Endothelial cell of umbilical vein (primary cell): ENCODE results near the gene SCAPER. TPM values are rescaled to one million over a fixed set of nuclear protein-coding genes. Genes with fewer than 3 reads are reported as not detected.

Experiments used
- BruUV-seq: library from RNA; stranded (reverse); fragments of 400-500 nt; replicated peaks from 2 replicates; lab custom pipeline; 2021; lab: Mats Ljungman, UMichigan
- CTCF ChIA-PET: fragments of 300-600, 350-600 bp; sonication (Branson Sonifier 250); formaldehyde crosslinking; loops from one replicate; lab custom pipeline; 2021; ENCODE audit warnings: antibody characterized with exemption, inconsistent platforms; lab: Charles Lee
- POLR2A ChIA-PET: fragments of 300-600, 350-600 bp; sonication (Branson Sonifier 250); formaldehyde crosslinking; loops from one replicate; lab custom pipeline; 2021; ENCODE audit warnings: antibody characterized with exemption, inconsistent platforms; lab: Charles Lee
- DNase-seq: peaks from one replicate; pipeline ENCODE4 v3.0.0-alpha.2; 2011; ENCODE audit warnings: low read depth, low spot score
- FAIRE-seq: peaks from 2 replicates; lab custom pipeline; 2011; peaks lifted over from hg19 to GRCh38; lab: Jason Lieb, UNC
- H2AFZ ChIP-seq: 2 replicates; pipeline ENCODE4 v1.6.0; 2012; ENCODE audit warnings: low read depth, low read length, control low read depth, inconsistent platforms
- H3K27ac ChIP-seq: 2 replicates; pipeline ENCODE4 v1.5.1; 2011; ENCODE audit warnings: low read depth, mild to moderate bottlenecking, control low read depth, low read length, moderate library complexity; ENCODE audit not compliant: insufficient read depth
- H3K27me3 ChIP-seq, 2 experiments: 2 replicates each; pipeline versions ENCODE4 v1.6.0 to v1.6.1; 2011; ENCODE audit warnings: low read length in 2 of 2, mixed read lengths in 1 of 2; ENCODE audit not compliant: control insufficient read depth in 2 of 2, insufficient read depth in 2 of 2
- H3K36me3 ChIP-seq, 2 experiments: 2 replicates in 1 of 2; 3 replicates in 1 of 2; pipeline ENCODE4 v1.5.1; 2011; ENCODE audit warnings: low read length in 2 of 2, mild to moderate bottlenecking in 1 of 2, moderate library complexity in 1 of 2; ENCODE audit not compliant: control insufficient read depth in 2 of 2, insufficient read depth in 2 of 2; ENCODE audit errors: extremely low read depth in 1 of 2
- H3K4me1 ChIP-seq: 3 replicates; pipeline ENCODE4 v1.5.1; 2011; ENCODE audit warnings: mild to moderate bottlenecking, low read length; ENCODE audit not compliant: control insufficient read depth, insufficient read depth; ENCODE audit errors: extremely low read depth
- H3K4me2 ChIP-seq: 2 replicates; pipeline ENCODE4 v1.6.1; 2011; ENCODE audit warnings: low read length, control low read depth, mixed read lengths; ENCODE audit not compliant: insufficient read depth
- H3K4me3 ChIP-seq, 3 experiments: fragments of 200-600 bp in 1 of 3; sonication (generic), shearing (Covaris generic) in 1 of 3; replicated peaks in 1 of 3; 2 replicates each; pipeline ENCODE4 v1.5.1; 2011 to 2016; ENCODE audit warnings: control low read depth in 3 of 3, low read length in 3 of 3, mild to moderate bottlenecking in 2 of 3, inconsistent platforms in 1 of 3, low read depth in 1 of 3, moderate library complexity in 1 of 3; ENCODE audit not compliant: insufficient read depth in 1 of 3
- H3K79me2 ChIP-seq: 2 replicates; pipeline ENCODE4 v1.6.0; 2012; ENCODE audit warnings: low read length, inconsistent platforms; ENCODE audit not compliant: control insufficient read depth, insufficient read depth
- H3K9ac ChIP-seq: replicated peaks from 2 replicates; pipeline ENCODE3; 2011; ENCODE audit warnings: low read length, control low read depth; ENCODE audit not compliant: insufficient read depth; ENCODE audit errors: extremely low read depth
- H3K9me1 ChIP-seq: replicated peaks from 3 replicates; pipeline ENCODE4 v1.6.0; 2011; ENCODE audit warnings: mild to moderate bottlenecking, low read length; ENCODE audit not compliant: control insufficient read depth, insufficient read depth; ENCODE audit errors: extremely low read depth
- H3K9me3 ChIP-seq: replicated peaks from 2 replicates; pipeline ENCODE4 v1.5.1; 2012; ENCODE audit warnings: low read length, inconsistent platforms; ENCODE audit not compliant: control insufficient read depth, insufficient read depth
- H4K20me1 ChIP-seq: replicated peaks from 2 replicates; pipeline ENCODE3; 2011; ENCODE audit warnings: mild to moderate bottlenecking, low read length; ENCODE audit not compliant: control insufficient read depth, insufficient read depth; ENCODE audit errors: extremely low read depth
- EZH2 ChIP-seq: IDR thresholded peaks from 2 replicates; pipeline ENCODE4 v1.6.1; 2012; ENCODE audit warnings: borderline replicate concordance, low read depth, mild to moderate bottlenecking, moderate library complexity, low read length, inconsistent platforms; ENCODE audit not compliant: severe bottlenecking
- FOS ChIP-seq: IDR thresholded peaks from 2 replicates; pipeline ENCODE4 v1.6.1; 2011; ENCODE audit warnings: mild to moderate bottlenecking, low read length, moderate library complexity, borderline replicate concordance; ENCODE audit not compliant: insufficient read depth
- GATA2 ChIP-seq: IDR thresholded peaks from 2 replicates; pipeline ENCODE4 v1.7.0; 2011; ENCODE audit warnings: low read depth, mild to moderate bottlenecking, moderate library complexity, mixed read lengths, low read length; ENCODE audit not compliant: insufficient read length, insufficient read depth
- JUN ChIP-seq: IDR thresholded peaks from 2 replicates; pipeline ENCODE4 v1.6.1; 2011; ENCODE audit warnings: borderline replicate concordance, low read depth; ENCODE audit not compliant: insufficient read length, insufficient read depth
- MYC ChIP-seq: IDR thresholded peaks from one replicate; pipeline ENCODE4 v1.6.1; 2011; ENCODE audit warnings: mild to moderate bottlenecking, low read depth, low read length
- POLR2A ChIP-seq: IDR thresholded peaks from 2 replicates; pipeline ENCODE4 v1.6.1; 2012; ENCODE audit warnings: low read depth, mild to moderate bottlenecking, control low read depth, low read length
- POLR2AphosphoS5 ChIP-seq: IDR thresholded peaks from 2 replicates; pipeline ENCODE4 v1.6.1; 2012; ENCODE audit warnings: low read depth, mild to moderate bottlenecking, control low read depth, low read length, moderate library complexity; ENCODE audit not compliant: insufficient read depth
- dilution Hi-C: fragments of 300-500 bp; cut with MboI; formaldehyde crosslinking; loops from one replicate; pipeline ENCODE4 v1.15.0; 2019; ENCODE audit warnings: low sequenced_read_pairs; ENCODE audit not compliant: extremely low pct_ligation_motif_present
- intact Hi-C: fragments of 100-400 bp; cut with micrococcal nuclease; formaldehyde crosslinking; loops from one replicate; pipeline ENCODE4 v1.10.0; 2022
- polyA plus RNA-seq, 4 experiments: library from polyadenylated mRNA; depleted of rRNA in 3 of 4; stranded (reverse) in 3 of 4; unstranded in 1 of 4; fragments of >200 nt; gene quantifications; 2 replicates each; pipeline versions ENCODE4 v1.2.1 to v1.2.3, GENCODE V29; 2011 to 2012; ENCODE audit warnings: missing spikeins in 1 of 4
- total RNA-seq: library from RNA; stranded (reverse); gene quantifications from 2 replicates; pipeline ENCODE4 v1.2.3, GENCODE V29; 2021
- TF ChIP-seq, protein P1 (sequence below), 2 donors: IDR thresholded peaks; 1 replicate in 1 of 2; 2 replicates in 1 of 2; pipeline ENCODE4 v1.5.1; 2011; ENCODE audit warnings: low read length in 2 of 2, mild to moderate bottlenecking in 2 of 2, moderate library complexity in 2 of 2, control low read depth in 1 of 2, inconsistent platforms in 1 of 2, low read depth in 1 of 2; ENCODE audit not compliant: insufficient read depth in 1 of 2; ENCODE audit errors: extremely low read depth in 1 of 2
- TF ChIP-seq, protein P2 (sequence below): IDR thresholded peaks from 2 replicates; pipeline ENCODE4 v1.6.1; 2011; ENCODE audit not compliant: insufficient read depth, insufficient read length

SCAPER gene
- total and polyA plus RNA-seq, 2 donors (not counting 3 experiments of a cell fraction or from before 2014, with no cell fraction given), result 2.7 to 12.7 TPM

DNA sequence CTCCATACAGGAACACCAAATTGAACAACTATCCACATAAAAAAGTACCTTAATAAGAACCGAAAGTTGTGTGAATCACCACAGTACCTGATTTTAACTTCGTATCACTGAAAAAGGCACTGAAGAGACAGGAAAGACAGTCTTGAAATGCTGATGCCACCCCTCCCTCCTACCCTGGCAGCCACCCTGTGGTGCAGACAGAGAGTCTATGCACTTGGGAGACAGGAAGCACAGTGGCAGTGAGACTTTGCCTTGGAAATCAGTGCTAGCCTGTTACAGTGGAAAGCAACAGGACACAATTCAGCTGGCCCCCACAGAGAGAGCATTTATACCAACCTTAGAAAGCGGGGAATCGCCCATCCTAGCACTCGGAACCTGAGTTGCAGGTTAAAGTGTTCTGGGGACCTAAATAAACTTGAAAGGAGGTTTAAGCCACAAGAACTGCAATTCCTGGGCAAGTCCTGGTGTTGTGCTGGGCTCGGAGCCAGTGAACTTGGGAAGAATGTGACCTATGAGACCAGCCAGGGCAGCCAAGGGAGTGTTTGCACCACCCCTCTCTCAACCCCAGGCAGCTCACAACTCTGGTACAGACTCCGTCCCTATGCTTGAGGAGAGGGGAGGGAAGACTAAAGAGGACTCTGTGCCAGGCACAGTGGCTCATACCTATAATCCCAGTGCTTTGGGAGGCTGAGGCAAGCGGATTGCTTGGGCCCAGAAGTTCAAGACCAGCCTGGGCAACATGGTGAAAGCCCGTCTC, 328.4 kb downstream of the SCAPER start:
- no peak overlapping the region for H2AFZ ChIP-seq
- no peak overlapping the region for H3K9ac ChIP-seq
- peaks cover 2% of the 10 kb centered on the region for H3K4me1 ChIP-seq
- H3K79me2 ChIP-seq, result no peaks in the 10 kb centered on the region
- FAIRE-seq (no peak), DNase-seq (peak; percentile 71)
- no peaks in the 10 kb centered on the region for H3K9me3 ChIP-seq
- no peak overlapping the region for H3K27ac ChIP-seq
- ChIA-PET CTCF (no interaction called here), POLR2A (no interaction called here)
- intact Hi-C loops (no loop called here), dilution Hi-C loops (no loop called here)
- no peak for TF ChIP-seq POLR2AphosphoS5
- TF ChIP-seq, protein P1, sequence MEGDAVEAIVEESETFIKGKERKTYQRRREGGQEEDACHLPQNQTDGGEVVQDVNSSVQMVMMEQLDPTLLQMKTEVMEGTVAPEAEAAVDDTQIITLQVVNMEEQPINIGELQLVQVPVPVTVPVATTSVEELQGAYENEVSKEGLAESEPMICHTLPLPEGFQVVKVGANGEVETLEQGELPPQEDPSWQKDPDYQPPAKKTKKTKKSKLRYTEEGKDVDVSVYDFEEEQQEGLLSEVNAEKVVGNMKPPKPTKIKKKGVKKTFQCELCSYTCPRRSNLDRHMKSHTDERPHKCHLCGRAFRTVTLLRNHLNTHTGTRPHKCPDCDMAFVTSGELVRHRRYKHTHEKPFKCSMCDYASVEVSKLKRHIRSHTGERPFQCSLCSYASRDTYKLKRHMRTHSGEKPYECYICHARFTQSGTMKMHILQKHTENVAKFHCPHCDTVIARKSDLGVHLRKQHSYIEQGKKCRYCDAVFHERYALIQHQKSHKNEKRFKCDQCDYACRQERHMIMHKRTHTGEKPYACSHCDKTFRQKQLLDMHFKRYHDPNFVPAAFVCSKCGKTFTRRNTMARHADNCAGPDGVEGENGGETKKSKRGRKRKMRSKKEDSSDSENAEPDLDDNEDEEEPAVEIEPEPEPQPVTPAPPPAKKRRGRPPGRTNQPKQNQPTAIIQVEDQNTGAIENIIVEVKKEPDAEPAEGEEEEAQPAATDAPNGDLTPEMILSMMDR (IDR thresholded peaks at IDR 0.05; ENCODE audit: extremely low read depth in 1 of 2, insufficient read depth in 1 of 2, low read depth in 1 of 2, low read length in 2 of 2), result no peak
- no peak for TF ChIP-seq EZH2
- no peak for TF ChIP-seq GATA2
- no peak for TF ChIP-seq JUN
- TF ChIP-seq, protein P2, sequence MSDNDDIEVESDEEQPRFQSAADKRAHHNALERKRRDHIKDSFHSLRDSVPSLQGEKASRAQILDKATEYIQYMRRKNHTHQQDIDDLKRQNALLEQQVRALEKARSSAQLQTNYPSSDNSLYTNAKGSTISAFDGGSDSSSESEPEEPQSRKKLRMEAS, result no peak
- TF ChIP-seq POLR2A, result no peak
- no peak for TF ChIP-seq FOS
- TF ChIP-seq MYC, result no peak
- BruUV-seq, result no TSS peak
- no peaks in the 10 kb centered on the region for H4K20me1 ChIP-seq
- H3K36me3 ChIP-seq, result no peaks in the 10 kb centered on the region
- H3K4me2 ChIP-seq, result no peak overlapping the region
- no peaks in the 10 kb centered on the region for H3K9me1 ChIP-seq
- no peak overlapping the region for H3K4me3 ChIP-seq
- no peaks in the 10 kb centered on the region for H3K27me3 ChIP-seq
